GM19043 (cell line): ENCODE data around the gene KLRK1.
A peak's percentile ranks its signal among the peaks of the same experiment; 100 is the strongest.
"Not testable (repeated sequence)": the region's sequence is repeated elsewhere in the genome, so short reads cannot be mapped to it uniquely, and the experiment has no call there.

Source experiments
- ATAC-seq: cut with Tn5 transposase; IDR thresholded peaks from one replicate; pipeline ENCODE4 v1.9.1; 2021; ENCODE audit warnings: low read depth; ENCODE audit not compliant: unreplicated experiment

The KLRK1 gene

DNA sequence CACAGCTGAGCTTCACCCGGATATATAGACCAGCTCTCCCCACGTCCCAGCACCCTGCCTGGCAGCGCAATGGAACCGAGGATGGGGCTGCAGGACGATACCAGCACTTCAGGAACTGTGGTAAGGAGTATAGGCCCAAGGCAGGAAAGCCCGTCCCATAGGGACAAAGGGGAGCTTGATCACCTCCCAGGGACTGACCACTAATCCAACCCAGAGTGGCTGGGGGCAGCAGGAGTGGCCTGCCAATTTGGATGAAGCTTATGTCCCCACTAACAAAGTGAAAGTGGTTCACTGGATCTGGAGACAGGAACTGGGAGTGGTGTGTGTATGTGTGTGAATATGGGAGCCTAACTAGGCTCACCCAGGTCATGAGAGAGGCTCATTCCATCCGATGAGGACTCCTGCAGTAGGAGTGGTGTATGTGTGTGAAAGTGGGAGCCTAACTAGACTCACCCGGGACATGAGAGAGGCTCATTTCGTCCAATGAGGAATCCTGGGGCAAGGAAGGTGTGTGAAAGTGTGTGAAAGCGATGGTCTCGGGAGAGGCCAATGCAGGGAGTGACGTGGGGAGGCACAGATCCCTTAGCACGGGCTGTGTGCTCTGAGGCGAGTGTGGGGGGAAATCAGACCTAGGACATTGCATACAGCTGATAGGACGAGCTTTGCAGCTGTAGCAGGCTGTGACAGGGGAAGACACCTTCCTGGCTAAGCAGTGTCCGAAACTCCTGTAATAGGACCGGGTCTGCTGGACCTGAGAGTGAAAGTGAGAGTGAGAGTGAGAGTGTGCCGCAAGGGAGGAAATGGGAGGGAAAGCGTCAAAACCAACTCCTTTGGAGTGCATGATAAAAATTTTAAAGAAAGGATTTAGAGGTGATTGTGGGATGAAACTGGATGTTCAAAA is 25.7 kb downstream of the KLRK1 start:
- peak; percentile 87 for ATAC-seq

DNA sequence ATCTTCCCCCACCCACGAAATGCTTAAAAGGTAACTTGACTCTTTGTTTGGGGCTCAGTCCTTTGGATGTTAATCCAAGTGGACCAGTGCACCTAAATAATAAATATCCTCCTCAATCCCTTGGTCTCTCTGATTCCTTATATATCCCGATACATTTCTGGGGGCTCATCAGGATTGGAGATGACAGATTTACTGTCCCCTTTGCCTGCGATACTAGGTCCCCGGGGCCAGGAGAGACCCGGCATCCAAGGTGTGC is 26.3 kb downstream of the KLRK1 start:
- ATAC-seq, result no peak

DNA sequence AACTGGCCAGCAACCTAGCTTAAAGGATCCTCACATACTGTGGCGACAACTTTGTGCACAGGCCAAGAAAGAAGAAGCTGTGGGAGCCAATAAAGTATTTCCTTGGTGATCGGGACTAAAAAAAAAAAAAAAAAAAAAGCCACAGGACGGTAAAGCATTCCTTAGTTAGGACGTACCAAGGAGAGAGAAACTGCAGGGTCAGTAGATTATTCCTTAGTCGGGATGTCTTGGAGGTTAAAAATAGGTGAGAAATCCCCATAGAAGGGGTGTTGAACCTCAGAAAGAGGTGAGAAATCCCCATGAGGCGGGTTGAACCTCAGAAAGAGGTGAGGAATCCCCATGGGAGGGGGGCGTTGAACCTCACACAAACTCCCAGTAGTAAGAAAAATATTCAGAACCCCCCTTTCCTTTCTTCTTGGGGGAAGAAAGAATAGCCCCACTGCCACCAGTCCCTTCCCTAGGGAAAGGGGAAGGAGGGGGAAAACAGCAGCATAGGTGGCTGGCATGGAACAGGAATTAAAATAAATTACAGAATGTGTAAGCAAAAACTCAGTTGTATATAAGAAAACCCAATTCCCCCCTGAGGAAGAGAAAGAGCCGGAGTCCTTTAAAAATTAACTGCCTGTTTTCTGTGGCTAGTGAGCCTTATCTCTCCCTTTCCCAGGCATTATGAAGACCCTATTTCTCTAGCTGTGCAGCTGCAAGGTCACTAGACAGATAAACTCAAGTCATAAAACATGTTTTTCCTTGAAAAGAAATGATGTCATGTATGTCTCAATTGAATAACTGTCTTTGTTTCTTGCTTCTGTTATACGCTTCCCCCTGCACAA is 26.8 kb downstream of the KLRK1 start:
- no peak for ATAC-seq

DNA sequence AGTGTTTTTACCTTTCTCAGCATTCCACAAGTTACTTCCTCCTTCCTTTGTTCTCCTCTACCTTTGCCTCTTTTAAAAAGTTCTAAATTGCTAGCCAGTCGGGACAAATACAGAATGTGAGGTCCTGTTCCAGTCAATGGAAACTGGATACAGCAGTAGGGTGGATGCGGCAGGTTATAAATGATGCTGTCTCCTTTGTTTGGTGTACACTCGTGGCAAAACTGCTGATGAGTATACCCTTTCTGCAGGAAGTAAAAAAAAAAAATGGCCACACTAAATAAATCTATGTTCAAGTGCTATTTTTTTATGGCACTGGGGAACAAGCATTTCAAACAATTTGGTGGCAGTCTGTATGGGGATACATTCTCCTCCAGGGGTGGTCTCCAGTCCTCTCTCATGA is 27.5 kb downstream of the KLRK1 start:
- ATAC-seq, result no peak

DNA sequence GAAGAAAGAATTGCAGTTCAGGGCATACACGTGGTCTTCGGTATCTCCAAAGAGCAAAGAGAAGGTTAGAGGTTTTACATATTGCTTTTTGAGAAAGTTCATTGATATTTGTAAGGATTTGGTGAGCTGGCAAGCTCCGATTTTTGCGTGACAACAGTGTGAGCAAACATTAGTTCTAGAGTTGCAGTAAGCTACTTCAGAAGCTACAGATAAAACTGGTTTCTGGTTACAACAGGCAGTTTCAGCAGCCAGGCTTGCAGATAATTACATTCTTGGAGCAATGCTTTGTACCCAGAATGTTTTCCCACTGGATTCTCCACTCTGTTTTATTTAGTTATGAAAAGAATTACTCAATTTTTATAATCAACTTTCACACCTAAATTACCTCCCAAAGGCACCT is 28.2 kb downstream of the KLRK1 start:
- ATAC-seq, result no peak

DNA sequence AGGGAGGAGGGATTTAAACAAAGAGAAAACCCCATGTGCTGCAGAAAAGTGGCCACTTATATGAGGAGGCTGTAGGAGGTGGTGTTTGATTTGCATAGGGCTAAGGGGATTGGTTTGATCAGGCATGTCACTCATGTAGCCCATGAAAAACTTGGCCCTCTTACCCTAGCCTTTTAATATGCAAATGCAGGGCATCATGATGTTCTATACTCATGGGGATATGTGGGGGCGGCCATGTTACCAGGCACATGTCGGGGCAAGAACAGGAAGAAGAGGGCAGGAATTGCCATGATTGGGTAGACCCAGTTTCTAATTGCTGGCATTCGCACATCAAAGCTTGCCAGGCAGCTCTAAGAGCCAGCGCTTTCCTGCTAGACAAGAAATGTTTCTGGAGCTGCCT is 28.8 kb downstream of the KLRK1 start:
- ATAC-seq, result no peak

DNA sequence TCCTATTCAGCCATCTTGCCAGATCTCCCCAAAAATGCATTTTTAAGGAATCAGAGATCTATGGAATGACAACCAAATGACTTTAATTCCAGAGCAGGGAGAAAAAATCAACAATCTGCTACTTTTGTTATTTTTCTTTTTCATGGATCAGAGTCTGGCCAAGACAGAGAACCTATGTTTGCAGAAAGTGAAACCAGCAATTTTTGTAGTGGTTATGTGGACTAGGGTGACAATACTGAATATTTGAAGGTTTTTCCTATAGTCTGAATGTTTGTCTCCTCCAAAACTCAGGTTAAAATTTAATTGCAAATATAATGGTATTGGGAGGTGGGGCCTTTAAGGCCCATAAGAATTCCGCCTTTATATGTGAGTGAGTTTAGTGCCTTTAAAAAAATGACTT is 30.9 kb downstream of the KLRK1 start:
- no peak for ATAC-seq

DNA sequence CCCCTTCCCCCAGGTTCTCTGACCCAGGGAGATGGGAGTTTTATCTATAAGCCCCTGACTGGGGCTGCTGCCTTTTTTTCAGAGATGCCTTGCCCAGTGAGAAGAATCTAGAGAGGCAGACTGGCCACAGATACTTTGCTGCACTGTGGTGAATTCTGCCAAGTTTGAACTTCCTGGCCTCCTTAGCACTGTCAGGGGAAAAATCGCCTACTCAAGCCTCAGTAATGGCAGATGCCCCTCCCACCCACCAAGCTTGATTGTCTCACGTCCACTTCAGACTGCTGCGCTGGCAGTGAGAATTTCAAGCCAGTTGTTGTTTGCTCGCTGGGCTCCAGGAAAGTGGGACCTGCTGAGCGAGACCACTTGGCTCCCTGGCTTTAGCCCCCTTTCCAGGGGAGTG is 31.7 kb downstream of the KLRK1 start:
- ATAC-seq, result no peak

DNA sequence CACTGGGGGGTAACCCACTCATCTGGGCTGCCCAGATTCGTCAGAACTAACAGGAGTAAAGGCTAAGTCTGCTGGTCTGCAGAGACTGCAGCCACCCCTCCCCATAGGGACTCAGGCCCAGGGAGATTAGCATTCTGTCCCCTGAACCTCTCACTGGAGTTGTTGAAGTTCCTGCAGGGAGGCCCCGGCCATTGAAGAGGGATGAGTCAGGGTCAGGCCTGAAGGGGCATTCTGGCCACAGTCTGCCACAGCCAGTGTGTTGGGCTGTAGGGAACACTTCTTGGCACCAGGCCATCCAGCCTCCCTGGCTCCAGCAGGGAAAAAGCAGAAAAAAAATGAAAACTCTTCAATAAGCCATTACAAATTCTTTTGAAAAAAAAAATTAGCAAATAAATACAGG is 35.3 kb downstream of the KLRK1 start:
- no peak for ATAC-seq

DNA sequence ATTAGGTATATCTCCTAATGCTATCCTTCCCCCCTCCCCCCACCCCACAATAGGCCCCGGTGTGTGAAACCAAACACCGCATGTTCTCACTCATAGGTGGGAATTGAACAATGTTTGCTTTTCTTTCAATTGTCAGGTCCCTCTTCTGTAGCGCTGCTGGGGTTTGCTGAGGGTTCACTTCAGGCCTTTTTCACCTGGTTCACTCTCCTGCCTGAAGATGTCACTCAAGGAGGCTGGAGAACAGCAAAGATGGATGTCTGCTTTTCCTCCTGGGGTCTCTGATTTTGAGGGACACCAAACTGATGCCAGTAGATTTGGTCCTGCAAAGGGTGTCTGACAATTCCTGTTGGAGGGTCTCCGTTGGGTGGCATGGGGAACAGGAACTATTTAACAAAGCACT is 35.8 kb downstream of the KLRK1 start:
- ATAC-seq, result no peak

DNA sequence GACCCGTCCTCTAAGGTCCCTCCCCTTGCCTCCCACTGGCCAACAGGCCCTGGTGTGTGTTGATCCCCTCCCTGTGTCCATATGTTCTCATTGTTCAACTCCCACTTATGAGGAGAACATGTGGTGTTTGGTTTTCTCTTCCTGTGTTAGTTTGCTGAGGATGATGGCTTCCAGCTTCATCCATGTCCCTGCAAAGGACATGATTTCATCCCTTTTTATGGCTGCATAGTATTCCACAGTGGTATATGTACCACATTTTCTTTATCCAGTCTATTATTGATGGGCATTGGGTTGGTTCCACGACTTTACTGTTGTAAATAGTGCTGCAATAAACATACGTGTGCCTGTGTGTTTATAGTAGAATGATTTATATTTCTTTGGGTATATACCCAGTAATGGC is 38.4 kb downstream of the KLRK1 start:
- ATAC-seq, result not testable (repeated sequence)

DNA sequence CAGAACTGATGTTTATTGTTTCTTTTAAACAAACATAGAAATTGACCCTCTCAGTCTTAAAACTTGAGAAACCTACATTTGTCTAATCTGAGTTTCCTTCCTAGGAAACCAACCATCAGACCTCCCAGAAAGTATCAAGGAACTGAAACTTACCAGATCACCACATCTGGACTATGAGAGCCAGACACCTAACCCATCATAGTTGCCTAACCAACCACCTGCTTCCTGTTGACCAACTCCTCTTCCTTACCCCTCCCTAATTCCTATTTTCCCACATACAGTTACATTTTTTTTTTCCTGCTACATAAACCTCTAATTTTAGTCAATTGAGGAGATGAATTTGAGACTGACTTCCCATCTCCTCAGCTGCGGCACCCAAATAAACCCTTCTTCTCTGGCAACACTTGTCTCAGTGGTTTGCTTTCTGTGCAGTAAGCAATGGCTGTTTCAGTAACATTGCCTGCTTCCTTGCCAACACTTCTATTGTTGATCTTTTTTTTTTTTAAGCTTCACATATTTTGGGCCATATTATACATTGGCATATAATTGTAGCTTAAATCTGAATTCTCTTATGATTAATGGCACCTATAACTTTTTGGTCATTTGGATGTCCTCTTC is 47.8 kb downstream of the KLRK1 start:
- no peak for ATAC-seq

DNA sequence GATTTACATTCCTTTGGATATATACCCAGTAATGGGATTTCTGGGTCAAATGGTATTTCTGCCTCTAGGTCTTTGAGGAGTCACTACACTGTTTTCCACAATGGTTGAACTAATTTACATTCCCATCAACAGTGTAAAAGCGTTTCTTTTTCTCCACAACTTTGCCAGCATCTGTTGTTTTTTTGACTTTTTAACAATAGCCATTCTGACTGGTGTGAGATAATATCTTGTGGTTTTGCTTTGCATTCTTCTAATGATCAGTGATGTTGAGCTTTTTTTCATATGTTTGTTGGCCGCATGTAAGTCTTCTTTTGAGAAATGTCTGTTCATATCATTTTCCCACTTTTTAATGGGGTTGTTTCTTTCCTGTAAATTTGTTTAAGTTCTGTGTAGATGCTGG is 48.9 kb downstream of the KLRK1 start:
- ATAC-seq, result not testable (repeated sequence)

DNA sequence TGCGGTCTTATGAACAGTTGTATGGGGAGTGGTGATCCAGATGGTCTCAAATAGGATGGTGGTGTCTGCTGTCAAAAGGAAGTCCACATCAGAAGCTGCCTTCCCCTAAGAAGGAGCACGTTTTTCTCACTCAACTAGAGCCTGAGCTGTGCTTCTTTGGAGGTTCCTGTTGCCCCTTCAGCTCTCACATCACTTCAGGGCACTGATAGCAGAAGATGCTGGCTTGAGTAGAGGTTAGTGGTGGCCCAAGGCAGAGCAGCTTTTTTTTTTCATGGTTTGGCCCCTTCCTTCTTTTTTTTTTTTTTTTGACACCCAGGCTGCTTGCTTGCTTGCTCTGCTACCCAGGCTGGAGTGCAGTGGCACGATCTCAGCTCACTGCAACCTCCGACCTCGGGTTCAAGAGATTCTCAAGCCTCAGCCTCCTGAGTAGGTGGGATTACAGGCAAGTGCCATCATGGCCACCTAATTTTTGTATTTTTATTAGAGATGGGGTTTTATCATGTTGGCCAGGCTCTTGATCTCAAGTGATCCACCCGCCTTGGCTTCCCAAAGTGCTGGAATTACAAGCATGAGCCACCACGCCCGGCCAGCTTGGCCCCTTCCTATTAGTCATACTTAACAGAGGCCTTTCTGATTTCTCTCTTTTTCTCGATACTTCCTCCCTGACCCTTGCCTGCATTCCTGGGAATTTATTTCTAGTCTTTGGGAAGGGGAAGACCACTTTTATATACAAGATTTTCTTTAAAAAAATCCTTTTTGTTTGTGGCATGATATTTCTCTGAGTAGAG is 50.6 kb downstream of the KLRK1 start:
- ATAC-seq, result no peak

DNA sequence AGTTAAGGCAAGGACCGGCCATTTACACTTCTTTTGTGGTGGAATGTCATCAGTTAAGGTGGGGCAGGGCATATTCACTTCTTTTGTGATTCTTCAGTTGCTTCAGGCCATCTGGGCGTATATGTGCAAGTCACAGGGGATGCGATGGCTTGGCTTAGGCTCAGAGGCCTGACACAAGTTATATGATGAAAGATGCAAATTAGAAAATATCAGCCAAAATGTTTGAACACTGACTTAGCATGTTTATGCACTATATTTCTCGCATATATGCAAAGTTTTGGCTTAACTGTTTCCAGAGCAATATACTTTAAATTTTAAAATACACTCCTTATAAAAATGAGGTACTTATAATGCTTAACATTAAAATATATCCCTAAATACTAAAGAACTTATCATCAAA is 51.4 kb downstream of the KLRK1 start:
- ATAC-seq, result not testable (repeated sequence)

DNA sequence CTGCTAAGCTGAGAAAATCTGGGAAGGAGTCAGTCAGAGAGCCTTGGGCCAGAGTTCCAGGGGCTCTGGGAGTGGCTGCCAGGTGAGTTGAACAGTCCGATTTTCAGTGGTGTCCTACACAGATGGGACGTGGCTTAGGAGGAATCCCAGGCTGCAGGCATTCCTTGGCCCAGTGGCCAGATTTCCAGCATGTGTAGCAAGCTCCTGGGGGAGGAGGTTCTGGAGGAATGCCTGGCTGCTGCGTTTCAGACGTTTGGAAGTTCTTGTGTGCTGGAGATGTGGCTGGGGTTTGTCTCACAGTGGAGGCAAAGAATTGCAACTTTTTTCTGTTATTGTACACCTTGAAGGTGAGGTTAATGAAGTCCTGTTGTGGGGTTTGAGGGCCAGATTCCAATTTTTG is 53.6 kb downstream of the KLRK1 start:
- not testable (repeated sequence) for ATAC-seq

DNA sequence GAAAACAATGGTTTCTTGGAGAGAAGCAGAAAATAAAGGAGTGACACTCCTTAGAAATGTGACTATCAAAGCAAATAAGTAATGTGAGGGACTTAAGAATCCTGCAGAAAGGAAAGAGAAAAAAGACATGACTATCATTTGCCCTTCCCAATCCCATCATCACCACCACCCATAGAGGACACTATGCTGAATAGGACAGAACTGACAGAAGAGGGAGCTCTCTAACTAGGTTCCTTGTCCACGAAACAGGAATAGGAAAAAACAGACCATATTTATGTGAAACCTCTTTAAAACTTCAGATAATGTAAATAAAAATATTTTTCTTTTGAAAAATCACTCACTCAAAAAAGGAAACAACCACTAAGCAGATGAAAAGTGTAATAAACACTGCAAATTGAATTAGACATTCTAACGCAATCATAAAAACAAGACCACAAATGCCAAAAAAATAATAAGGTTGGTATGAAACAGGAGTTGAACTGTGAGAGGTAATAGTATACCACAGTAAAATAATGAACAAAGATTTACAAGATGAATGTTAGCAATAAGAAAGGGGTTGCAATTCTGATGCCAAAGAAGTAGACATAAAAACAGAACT is 58.1 kb downstream of the KLRK1 start:
- no peak for ATAC-seq

DNA sequence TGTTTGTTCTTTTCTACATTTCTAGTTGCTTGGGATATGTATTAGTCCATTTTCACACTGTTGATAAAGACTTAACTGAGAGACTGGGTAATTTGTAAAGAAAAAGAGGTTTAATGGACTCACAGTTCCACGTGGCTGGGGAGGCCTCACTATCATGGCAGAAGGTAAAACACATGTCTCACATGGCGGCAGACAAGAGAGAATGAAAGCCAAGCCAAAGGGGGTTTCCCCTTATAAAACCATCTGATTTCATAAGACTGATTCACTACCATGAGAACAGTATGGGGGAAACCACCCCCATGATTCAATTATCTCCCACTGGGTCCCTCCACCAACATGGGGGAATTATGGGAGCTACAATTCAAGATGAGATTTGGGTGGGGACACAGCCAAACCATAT is 61.1 kb downstream of the KLRK1 start:
- not testable (repeated sequence) for ATAC-seq
